Measurements from ENCODE around the gene ZNF580. TPM values are rescaled to one million over a fixed set of nuclear protein-coding genes. Genes with fewer than 3 reads are reported as not detected.

ZNF580 gene
- total RNA-seq, 5 donors from 2014 or later (not counting 1 experiment from before 2014, with no cell fraction given) = 44.6 to 116 (median 94.2) TPM

DNA sequence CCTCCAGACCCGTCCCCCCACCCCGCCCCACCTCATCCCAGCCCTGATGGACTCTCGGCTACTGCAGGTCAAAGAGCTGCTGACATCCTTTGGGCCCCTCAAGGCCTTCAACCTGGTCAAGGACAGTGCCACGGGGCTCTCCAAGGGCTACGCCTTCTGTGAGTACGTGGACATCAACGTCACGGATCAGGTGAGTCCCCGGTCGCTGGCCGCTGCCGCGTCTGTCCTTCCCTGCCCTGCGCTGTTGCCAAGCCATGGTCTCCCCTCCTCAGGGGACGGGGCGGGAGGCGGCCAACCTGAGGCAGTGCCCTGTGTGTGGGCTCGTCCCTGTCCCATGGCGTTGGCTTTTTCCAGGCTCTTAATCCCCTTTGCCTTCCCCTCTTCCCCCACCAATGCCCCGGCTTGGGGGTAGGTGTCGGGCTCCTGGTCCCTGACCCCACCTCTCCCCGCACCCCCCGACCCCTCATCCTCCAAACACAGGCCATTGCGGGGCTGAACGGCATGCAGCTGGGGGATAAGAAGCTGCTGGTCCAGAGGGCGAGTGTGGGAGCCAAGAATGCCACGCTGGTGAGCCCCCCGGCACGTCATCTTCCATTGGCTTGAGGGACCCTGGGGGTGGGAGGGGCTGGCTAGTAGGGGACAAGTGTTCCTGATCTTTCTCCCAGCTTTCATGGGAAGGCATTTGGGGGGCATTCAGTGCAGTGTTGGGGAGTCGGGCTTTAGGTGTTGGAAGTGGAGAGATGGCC is 28.0 kb downstream of the ZNF580 start:
- WGBS (ENCODE audit: insufficient coverage) = 94% methylated on average over 26 of the region's 30 CpGs
- H3K4me3 Mint-ChIP-seq = no peak overlapping the region
- H3K9me3 Mint-ChIP-seq = no peaks in the 10 kb centered on the region
- H3K4me3 ChIP-seq (ENCODE audit: control insufficient read depth in 1 of 2, extremely low read depth in 1 of 2, low read length in 1 of 2) = no peak overlapping the region
- ChIA-PET CTCF (interaction anchor here in 1 of 2 donors (1.4 kb wide), 1 partner anchor 12 kb away, joined by 4 read pairs; no protein-coding TSS in a partner anchor), POLR2A (interaction anchor here in 1 of 2 donors (0.7 kb wide), 1 partner anchor 23 kb away, joined by 9 read pairs; no protein-coding TSS in a partner anchor)
- no peak for DNase-seq
- no peak overlapping the region for H3K27ac ChIP-seq (ENCODE audit: low read length)
- H3K27me3 ChIP-seq (replicated peaks in 1 of 2; ENCODE audit: control insufficient read depth in 2 of 2, extremely low read depth in 1 of 2, insufficient read depth in 2 of 2, low read length in 1 of 2) = no peaks in the 10 kb centered on the region
- H3K4me1 Mint-ChIP-seq = peaks cover 38 to 48% (median 47%) of the 10 kb centered on the region in 3 donors
- H3K27me3 Mint-ChIP-seq = no peaks in the 10 kb centered on the region
- no peak overlapping the region for H3K27ac Mint-ChIP-seq
- no peaks in the 10 kb centered on the region for H3K9me3 ChIP-seq
- H3K36me3 ChIP-seq (ENCODE audit: control insufficient read depth in 2 of 2, extremely low read depth in 1 of 2, insufficient read depth in 1 of 2, low read length in 1 of 2) = peaks cover 33 to 65% of the 10 kb centered on the region in 2 donors
- peaks cover 35% of the 10 kb centered on the region for H3K36me3 Mint-ChIP-seq
- peaks cover 0 to 49% of the 10 kb centered on the region in 2 experiments for H3K4me1 ChIP-seq (ENCODE audit: control insufficient read depth in 1 of 2, extremely low read depth in 1 of 2, insufficient read depth in 2 of 2, low read length in 2 of 2)
- no peak for ATAC-seq (replicated peaks in 1 of 4)

DNA sequence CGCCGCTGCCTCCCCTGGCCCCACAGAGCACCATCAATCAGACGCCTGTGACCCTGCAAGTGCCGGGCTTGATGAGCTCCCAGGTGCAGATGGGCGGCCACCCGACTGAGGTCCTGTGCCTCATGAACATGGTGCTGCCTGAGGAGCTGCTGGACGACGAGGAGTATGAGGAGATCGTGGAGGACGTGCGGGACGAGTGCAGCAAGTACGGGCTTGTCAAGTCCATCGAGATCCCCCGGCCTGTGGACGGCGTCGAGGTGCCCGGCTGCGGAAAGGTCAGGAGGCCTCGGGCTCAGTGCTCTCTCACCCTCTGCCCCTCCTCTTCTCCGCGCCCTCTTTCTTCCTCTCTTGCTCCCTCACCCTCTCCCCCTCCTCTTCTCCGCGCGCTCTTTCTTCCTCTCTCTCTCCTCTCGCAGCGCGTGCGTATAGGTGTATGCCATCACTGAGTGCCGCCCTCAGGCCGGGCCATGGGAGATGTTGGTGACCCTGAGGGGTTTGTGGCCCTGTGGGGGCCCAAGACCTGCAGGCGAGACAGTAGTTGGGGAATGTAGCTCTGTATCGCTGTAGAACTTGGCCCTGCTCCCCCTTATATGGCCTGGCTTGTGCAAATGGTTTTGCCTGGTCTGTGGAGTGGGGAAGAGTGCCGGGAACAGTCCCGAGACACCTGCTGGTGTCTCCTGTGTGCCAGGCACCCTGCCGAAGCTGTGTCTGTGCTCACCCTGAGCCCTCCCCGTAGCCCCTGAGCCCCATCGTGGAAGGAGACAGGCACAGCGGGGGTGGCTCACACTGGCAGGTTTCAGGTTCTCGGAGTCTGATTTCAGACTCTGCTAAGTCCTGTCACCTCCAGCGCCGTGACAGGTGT is 28.8 kb downstream of the ZNF580 start:
- Mint-ChIP-seq H3K27ac (no peak overlapping the region), H3K27me3 (no peaks in the 10 kb centered on the region), H3K4me3 (no peak overlapping the region), H3K9me3 (no peaks in the 10 kb centered on the region), H3K4me1 (peaks cover 39 to 46% (median 46%) of the 10 kb centered on the region in 3 donors), H3K36me3 (peaks cover 28% of the 10 kb centered on the region)
- ATAC-seq (replicated peaks in 1 of 4) (no peak), DNase-seq (no peak)
- no peaks in the 10 kb centered on the region for H3K27me3 ChIP-seq (replicated peaks in 1 of 2; ENCODE audit: control insufficient read depth in 2 of 2, extremely low read depth in 1 of 2, insufficient read depth in 2 of 2, low read length in 1 of 2)
- peaks cover 33 to 59% of the 10 kb centered on the region in 2 donors for H3K36me3 ChIP-seq (ENCODE audit: control insufficient read depth in 2 of 2, extremely low read depth in 1 of 2, insufficient read depth in 1 of 2, low read length in 1 of 2)
- peaks cover 0 to 56% of the 10 kb centered on the region in 2 experiments for H3K4me1 ChIP-seq (ENCODE audit: control insufficient read depth in 1 of 2, extremely low read depth in 1 of 2, insufficient read depth in 2 of 2, low read length in 2 of 2)
- 87% methylated on average over 14 of the region's 43 CpGs for WGBS (ENCODE audit: insufficient coverage)
- H3K4me3 ChIP-seq (ENCODE audit: control insufficient read depth in 1 of 2, extremely low read depth in 1 of 2, low read length in 1 of 2) = no peak overlapping the region
- no peak overlapping the region for H3K27ac ChIP-seq (ENCODE audit: low read length)
- no peaks in the 10 kb centered on the region for H3K9me3 ChIP-seq
- CTCF ChIA-PET = no interaction called here
- POLR2A ChIA-PET = interaction anchor here in 1 of 2 donors (0.5 kb wide), 1 partner anchor 9 kb away, joined by 3 read pairs; no protein-coding TSS in a partner anchor

DNA sequence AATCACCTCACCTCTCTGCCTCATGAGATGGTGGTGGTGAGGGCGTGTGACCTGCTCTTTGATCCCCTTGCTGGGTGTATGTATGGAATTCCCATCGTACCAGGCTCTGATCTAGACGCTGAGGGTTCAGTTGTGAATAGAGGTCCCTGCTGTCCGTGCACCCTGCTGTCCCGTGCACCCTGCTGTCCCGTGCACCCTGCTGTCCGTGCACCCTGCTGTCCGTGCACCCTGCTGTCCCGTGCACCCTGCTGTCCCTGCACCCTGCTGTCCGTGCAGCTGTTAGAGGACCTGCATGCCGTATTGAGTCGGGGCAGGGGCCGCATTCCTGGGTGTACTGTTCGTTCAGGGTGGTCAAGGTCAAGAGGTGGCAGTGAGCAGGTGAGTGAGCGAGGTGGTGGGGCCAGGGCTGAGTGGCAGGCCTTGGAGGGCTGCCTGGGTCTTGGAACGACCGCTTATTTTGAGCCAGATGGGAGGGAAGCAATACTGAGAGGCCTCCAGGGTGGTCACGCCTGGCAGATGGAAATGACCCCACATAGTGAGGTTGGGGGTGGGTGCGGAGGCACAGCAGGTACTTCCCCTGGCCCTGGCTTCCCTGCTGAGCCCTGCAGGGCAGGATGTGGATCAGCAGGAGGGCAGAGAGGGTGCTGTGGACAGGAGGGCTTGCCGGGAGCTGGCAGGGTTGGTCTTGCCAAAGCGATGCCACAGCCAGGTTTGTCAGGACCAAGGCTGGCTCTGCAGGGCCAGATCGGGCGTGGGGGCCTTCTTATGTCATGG is 29.7 kb downstream of the ZNF580 start:
- H3K36me3 ChIP-seq (ENCODE audit: control insufficient read depth in 2 of 2, extremely low read depth in 1 of 2, insufficient read depth in 1 of 2, low read length in 1 of 2) = peaks cover 33 to 55% of the 10 kb centered on the region in 2 donors
- H3K27ac Mint-ChIP-seq = no peak overlapping the region
- ATAC-seq (replicated peaks in 1 of 4) (no peak), DNase-seq (peak in 2 of 35 experiments; percentile 22 to 44)
- H3K27me3 Mint-ChIP-seq = no peaks in the 10 kb centered on the region
- ChIA-PET CTCF (no interaction called here), POLR2A (no interaction called here)
- peaks cover 0 to 58% of the 10 kb centered on the region in 2 experiments for H3K4me1 ChIP-seq (ENCODE audit: control insufficient read depth in 1 of 2, extremely low read depth in 1 of 2, insufficient read depth in 2 of 2, low read length in 2 of 2)
- peaks cover 24% of the 10 kb centered on the region for H3K36me3 Mint-ChIP-seq
- H3K9me3 Mint-ChIP-seq = no peaks in the 10 kb centered on the region
- H3K9me3 ChIP-seq = no peaks in the 10 kb centered on the region
- H3K27ac ChIP-seq (ENCODE audit: low read length) = no peak overlapping the region
- no peak overlapping the region for H3K4me3 Mint-ChIP-seq
- 92% methylated on average over 21 of the region's 23 CpGs for WGBS (ENCODE audit: insufficient coverage)
- H3K4me3 ChIP-seq (ENCODE audit: control insufficient read depth in 1 of 2, extremely low read depth in 1 of 2, low read length in 1 of 2) = no peak overlapping the region
- no peaks in the 10 kb centered on the region for H3K27me3 ChIP-seq (replicated peaks in 1 of 2; ENCODE audit: control insufficient read depth in 2 of 2, extremely low read depth in 1 of 2, insufficient read depth in 2 of 2, low read length in 1 of 2)
- peaks cover 42 to 47% (median 45%) of the 10 kb centered on the region in 3 donors for H3K4me1 Mint-ChIP-seq

DNA sequence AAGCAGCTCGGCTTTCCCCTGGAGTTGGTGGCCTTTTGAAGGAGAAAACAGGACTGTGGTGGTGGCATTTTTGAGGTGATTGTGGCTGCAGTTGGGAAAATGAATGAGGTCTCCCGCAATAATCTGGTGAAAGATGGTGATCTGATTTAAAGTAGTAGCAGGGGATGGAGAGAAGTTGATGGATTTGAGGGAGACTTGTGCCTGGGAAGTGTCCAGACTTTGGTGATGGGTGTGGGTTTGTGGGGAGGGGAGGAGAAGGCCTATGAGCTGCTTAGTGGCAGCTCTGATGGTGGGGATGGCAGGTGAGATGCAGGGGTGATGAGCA is 30.2 kb downstream of the ZNF580 start:
- Histone ChIP-seq H3K36me3 (ENCODE audit: control insufficient read depth in 2 of 2, extremely low read depth in 1 of 2, insufficient read depth in 1 of 2, low read length in 1 of 2) (peaks cover 33 to 52% of the 10 kb centered on the region in 2 donors), H3K4me3 (ENCODE audit: control insufficient read depth in 1 of 2, extremely low read depth in 1 of 2, low read length in 1 of 2) (no peak overlapping the region), H3K9me3 (no peaks in the 10 kb centered on the region), H3K4me1 (ENCODE audit: control insufficient read depth in 1 of 2, extremely low read depth in 1 of 2, insufficient read depth in 2 of 2, low read length in 2 of 2) (peaks cover 2 to 64% of the 10 kb centered on the region in 2 experiments), H3K27ac (ENCODE audit: low read length) (no peak overlapping the region), H3K27me3 (replicated peaks in 1 of 2; ENCODE audit: control insufficient read depth in 2 of 2, extremely low read depth in 1 of 2, insufficient read depth in 2 of 2, low read length in 1 of 2) (no peaks in the 10 kb centered on the region)
- H3K9me3 Mint-ChIP-seq = no peaks in the 10 kb centered on the region
- peaks cover 42 to 50% (median 49%) of the 10 kb centered on the region in 3 donors for H3K4me1 Mint-ChIP-seq
- 83% methylated on average over 2 of the region's 2 CpGs for WGBS (ENCODE audit: insufficient coverage)
- H3K27ac Mint-ChIP-seq = no peak overlapping the region
- DNase-seq (no peak), ATAC-seq (replicated peaks in 1 of 4) (no peak)
- H3K27me3 Mint-ChIP-seq = no peaks in the 10 kb centered on the region
- peaks cover 21% of the 10 kb centered on the region for H3K36me3 Mint-ChIP-seq
- H3K4me3 Mint-ChIP-seq = no peak overlapping the region
- POLR2A ChIA-PET = interaction anchor here in 1 of 2 donors (0.8 kb wide), 1 partner anchor 14 kb away, joined by 3 read pairs; no protein-coding TSS in a partner anchor
- CTCF ChIA-PET = interaction anchor here in 1 of 2 donors (0.7 to 1.0 kb wide), 3 partner anchors 16 to 1534 kb away, joined by 4 to 7 read pairs (median 6); partner anchors contain the start of genes CNOT3 and U2AF2

DNA sequence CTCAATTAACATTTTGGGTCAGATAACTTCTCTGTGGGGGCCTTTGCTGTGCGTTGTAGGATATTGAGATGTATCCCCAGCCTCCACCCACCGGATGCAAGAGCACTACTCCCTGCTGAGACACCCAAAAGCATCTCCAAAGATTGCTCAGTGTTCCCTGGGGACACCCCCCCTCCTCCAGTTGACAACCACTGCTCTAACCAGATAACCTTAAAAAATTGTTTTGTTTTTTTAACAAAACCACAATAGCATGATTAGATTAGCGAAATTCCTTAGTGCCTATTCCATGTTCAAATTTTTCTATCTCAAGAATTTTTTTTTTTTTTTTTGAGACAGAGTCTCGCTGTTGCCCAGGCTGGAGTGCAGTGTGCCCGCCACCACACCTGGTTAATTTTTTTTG is 31.6 kb downstream of the ZNF580 start:
- no CpG with 5 or more reads among the region's 5 CpGs for WGBS (ENCODE audit: insufficient coverage)
- H3K4me1 Mint-ChIP-seq = peaks cover 54 to 55% (median 54%) of the 10 kb centered on the region in 3 donors
- no peak overlapping the region for H3K4me3 Mint-ChIP-seq
- Histone ChIP-seq H3K4me1 (ENCODE audit: control insufficient read depth in 1 of 2, extremely low read depth in 1 of 2, insufficient read depth in 2 of 2, low read length in 2 of 2) (peaks cover 10 to 64% of the 10 kb centered on the region in 2 experiments), H3K27ac (ENCODE audit: low read length) (no peak overlapping the region), H3K36me3 (ENCODE audit: control insufficient read depth in 2 of 2, extremely low read depth in 1 of 2, insufficient read depth in 1 of 2, low read length in 1 of 2) (peaks cover 25 to 39% of the 10 kb centered on the region in 2 donors), H3K9me3 (no peaks in the 10 kb centered on the region), H3K4me3 (ENCODE audit: control insufficient read depth in 1 of 2, extremely low read depth in 1 of 2, low read length in 1 of 2) (no peak overlapping the region), H3K27me3 (replicated peaks in 1 of 2; ENCODE audit: control insufficient read depth in 2 of 2, extremely low read depth in 1 of 2, insufficient read depth in 2 of 2, low read length in 1 of 2) (no peaks in the 10 kb centered on the region)
- no peak overlapping the region for H3K27ac Mint-ChIP-seq
- peaks cover 23% of the 10 kb centered on the region for H3K36me3 Mint-ChIP-seq
- DNase-seq (no peak), ATAC-seq (replicated peaks in 1 of 4) (no peak)
- CTCF ChIA-PET = no interaction called here
- H3K27me3 Mint-ChIP-seq = no peaks in the 10 kb centered on the region
- POLR2A ChIA-PET = no interaction called here
- H3K9me3 Mint-ChIP-seq = no peaks in the 10 kb centered on the region

Data from T-cell (primary cell).